ENCODE results near the gene MAP2K3. TPM values are rescaled to one million over a fixed set of nuclear protein-coding genes. Genes with fewer than 3 reads are reported as not detected.

Gene MAP2K3
- total RNA-seq, 1 experiment from 2014 or later, result 28.6 TPM

DNA sequence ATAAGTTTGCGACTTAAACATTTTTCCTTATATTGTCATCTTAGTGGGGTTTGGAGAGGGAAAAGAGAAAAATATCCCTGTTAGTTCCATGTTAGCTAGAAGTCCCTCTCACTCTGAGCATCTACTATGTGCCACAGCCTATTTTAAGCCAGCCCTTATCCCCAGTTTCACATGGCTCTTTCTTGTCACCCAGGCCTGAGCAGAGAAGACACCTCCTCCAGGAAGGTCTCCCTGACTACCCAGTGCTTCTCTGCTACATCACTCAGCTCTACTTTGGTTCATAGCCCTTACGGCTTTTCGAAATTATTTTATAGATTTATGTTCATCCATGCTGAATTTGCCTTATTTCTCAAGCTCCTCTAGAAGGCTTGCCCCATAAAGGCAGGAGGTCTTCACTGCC, 7.2 kb upstream of the MAP2K3 start:
- DNase-seq (ENCODE audit: low read depth), result no peak
- in situ Hi-C loops (cut with HindIII; ENCODE audit: low pct_unique_long_range_greater_than_20kb, low sequenced_read_pairs), result no loop called here

DNA sequence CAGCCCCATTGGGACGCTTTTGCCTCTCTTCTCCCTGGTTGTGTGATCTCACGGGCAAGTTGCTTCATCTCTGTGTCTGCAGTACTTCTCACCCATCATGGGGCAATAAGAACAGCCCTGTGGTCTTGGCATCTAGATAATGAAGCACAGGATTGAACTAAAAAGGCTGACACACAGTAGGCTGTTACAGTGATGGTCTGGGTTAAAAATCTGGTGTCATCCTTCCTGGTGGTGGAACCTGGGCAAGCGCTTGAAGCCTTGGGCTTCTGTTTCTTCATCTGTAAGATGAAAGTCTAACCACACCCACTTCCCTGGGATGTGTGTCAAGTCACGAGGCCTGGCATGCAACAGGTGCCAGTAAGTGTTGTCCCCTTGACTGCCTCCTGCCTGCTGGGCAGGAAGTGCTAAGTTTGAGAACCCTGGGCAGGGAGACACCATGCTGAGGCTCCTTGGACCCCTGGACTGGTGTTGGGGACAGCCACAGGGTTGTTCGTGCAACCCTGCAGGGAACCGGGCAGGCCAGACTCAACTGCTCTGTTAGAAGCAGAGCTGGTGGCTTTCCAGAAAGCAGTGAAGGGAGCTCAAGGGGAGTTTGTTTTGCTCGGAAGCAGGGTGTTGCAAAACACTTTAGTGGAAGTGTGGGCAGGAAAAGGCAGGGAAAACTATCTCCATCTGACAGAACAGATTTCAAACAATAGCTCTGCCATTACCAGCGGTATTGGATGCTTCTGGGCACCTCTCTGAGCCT, 5.9 kb upstream of the MAP2K3 start:
- in situ Hi-C loops (cut with HindIII; ENCODE audit: low pct_unique_long_range_greater_than_20kb, low sequenced_read_pairs), result no loop called here

DNA sequence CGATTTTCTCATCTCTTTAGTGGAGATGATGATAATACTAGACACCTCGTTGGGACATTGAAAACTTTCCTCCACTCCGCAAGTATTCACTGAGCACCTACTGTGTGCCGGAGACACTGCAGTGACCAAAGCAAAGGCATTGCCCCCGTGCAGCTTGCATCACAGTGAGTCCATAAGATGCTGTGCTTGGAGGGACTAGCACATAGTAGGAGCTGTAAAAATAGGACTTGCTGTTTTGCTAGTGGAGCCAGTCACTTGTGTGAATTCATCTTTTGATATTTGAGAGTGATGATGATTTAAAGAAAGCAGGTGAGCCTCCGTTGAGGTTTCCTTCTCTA, 5.3 kb upstream of the MAP2K3 start:
- no peak for DNase-seq (ENCODE audit: low read depth)
- in situ Hi-C loops (cut with HindIII; ENCODE audit: low pct_unique_long_range_greater_than_20kb, low sequenced_read_pairs), result no loop called here

More for the DNA sequence above, 5.9 kb upstream of the MAP2K3 start:
- no peak for DNase-seq (ENCODE audit: low read depth)

DNA sequence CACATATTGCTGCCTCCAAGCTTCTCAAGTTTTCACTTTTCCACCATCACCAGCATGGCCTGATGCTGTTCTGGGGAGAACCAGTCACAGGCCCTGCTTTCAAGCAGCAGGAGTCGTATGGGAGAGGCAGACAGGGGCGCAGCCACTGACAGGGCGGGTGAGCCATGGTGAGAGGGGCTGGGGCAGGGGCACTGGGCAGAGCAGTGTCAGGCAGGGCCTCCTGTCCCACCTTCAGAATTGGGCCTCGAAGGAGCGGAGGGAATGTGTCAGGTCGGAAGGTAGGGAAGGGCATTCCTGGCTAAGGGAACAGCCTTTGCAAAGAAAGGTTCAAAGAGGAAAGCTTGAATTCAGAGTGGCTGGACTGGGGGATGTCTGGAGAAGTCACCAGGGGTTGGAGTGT, 4.9 kb upstream of the MAP2K3 start:
- in situ Hi-C loops (cut with HindIII; ENCODE audit: low pct_unique_long_range_greater_than_20kb, low sequenced_read_pairs), result no loop called here
- no peak for DNase-seq (ENCODE audit: low read depth)

DNA sequence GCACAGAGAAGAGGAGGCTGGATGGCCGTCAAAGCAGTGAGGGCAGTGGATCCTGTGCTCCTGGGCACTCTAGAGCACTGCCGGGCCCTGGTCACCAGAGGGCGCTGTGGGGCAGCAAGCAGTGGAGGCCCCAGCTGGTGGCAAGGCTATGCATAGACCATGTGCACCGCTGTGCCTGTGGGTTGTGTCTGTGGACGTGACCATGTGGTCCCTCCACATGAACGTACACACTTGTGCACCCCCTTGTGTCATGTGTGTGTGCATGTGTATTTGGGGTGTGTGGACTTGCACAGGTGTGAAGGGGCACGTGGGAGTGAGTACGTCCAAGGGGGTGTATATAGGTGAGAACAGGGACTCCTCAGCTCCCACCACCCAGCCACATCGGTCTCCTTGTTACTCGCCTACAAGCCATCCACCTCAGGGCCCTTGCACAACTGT, 4.4 kb upstream of the MAP2K3 start:
- in situ Hi-C loops (cut with HindIII; ENCODE audit: low pct_unique_long_range_greater_than_20kb, low sequenced_read_pairs), result no loop called here
- peak; percentile 45 for DNase-seq (ENCODE audit: low read depth)

DNA sequence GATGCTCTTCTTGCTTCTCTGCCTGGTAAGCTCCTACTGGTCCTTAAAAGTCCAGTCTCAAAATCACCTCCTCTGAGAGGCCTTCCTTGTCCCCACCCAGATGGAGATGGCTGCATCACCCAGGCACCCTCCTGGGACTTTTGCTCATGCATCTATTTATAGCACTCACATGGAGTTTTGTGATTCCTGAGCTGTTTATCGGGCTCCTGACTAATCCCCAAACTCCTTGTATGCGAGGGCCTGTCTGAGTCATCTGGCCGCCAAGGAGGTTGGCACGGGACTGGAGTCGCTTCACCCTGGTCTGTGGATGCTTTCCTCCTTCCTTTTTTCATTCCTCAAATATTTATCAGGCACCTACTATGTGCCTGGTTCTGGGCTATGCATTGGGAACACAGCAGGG, 2.3 kb upstream of the MAP2K3 start:
- peak; percentile 75 for DNase-seq (ENCODE audit: low read depth)
- in situ Hi-C loops (cut with HindIII; ENCODE audit: low pct_unique_long_range_greater_than_20kb, low sequenced_read_pairs), result no loop called here

DNA sequence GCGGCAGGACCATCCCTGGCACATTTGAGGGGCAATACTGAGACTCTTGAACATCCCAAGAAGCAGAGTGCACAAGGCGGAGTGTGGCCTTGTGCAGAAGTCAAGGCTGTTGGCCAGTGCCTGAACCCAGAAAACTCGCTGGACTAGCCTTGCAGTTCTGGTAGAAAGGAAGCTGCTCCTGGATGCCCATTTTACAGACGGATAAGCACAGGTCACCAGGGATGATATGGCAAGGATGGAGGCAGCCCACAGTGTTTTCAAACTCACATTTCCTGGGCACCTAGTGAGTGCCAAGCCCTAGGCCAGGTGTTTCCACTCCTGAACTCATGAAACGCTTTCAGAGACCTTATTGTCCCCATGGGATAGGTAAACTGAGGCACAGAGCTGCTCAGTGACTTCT, 1.7 kb upstream of the MAP2K3 start:
- no peak for DNase-seq (ENCODE audit: low read depth)
- in situ Hi-C loops (cut with HindIII; ENCODE audit: low pct_unique_long_range_greater_than_20kb, low sequenced_read_pairs), result no loop called here

DNA sequence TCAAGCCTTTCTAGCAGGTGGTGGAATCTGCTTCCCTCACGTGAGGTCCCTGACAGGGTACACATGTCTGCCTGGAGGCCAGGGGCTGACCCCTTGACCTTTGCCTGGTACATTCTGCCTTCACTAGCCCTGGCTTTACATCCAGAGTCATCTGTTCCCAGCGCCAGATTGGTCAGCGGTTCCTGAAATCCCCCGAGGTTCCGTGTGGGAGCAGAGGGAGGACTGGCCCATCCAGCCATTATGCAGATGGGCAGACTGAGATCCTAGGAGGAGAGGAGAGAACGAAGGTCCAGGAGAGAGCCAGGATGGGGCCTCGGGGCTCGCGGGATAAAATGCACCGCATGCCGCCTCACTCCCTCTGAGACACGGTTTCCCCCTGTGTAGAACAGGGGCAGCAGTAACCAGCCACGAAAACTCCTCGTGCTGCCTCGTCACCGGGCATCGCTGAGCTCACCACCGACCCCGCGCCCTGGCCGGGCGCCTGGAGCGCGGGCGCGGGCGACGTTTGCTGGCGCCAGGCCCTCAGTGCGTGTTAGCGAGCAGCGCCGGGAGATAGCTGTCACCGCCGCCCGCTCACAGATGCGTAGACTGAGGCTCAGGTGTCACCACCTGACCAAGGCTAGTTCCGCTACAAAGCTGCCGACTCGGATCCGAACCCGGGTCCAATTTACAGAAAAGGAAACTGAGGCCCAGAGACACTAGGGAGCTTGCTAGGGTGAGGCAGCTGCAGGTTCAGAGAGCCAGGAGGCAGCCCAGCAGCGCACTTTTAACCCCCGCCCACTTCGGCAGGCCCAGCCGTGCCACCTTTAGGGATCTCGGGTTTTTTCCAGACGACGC, 811 bp upstream of the MAP2K3 start:
- in situ Hi-C loops (cut with HindIII; ENCODE audit: low pct_unique_long_range_greater_than_20kb, low sequenced_read_pairs), result no loop called here
- no peak for DNase-seq (ENCODE audit: low read depth)

DNA sequence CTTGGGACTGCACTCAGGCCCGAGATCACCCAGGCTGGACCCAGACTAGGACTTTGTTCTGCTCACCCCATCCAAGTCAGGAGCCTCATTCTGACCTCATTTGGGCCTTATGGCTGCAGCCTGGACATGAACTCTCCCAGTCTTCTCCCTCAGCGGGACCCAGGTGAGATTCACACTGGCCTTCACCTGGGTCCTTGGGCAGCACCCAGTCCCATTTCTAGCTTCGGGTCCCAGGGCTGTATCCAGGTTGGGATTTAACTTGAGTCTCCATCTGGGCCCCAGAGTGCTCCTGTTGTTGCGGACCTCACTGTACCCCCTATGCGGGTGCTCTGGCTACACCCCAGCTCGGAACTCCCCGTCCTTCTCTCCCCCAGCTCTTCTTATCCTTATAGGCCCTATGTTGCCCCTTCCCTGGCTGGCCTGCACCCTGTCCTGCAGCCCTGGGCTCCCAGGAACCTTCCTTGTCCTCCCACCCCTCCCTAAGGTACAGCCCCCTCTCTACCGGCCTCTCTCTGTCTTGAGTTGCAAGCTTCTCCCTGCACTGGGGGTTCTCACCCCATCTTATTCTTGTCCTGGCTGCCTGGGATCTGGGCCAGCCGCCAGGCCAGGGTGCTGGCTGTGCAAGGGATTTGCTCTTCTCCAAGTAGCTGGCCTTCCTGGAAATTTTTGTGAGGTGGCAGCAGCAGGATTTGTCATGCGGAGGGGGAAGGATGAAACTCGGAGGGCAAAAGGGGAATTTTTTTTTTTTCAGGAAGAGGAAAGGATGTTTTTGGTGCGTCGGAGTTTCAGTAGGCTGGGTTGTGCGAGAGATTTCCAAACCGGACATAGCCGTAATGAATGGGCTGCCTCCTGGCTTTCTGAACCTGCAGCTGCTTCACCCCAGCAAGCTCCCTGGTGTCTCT, 904 bp downstream of the MAP2K3 start:
- DNase-seq (ENCODE audit: low read depth), result peak; percentile 41
- in situ Hi-C loops (cut with HindIII; ENCODE audit: low pct_unique_long_range_greater_than_20kb, low sequenced_read_pairs), result no loop called here

DNA sequence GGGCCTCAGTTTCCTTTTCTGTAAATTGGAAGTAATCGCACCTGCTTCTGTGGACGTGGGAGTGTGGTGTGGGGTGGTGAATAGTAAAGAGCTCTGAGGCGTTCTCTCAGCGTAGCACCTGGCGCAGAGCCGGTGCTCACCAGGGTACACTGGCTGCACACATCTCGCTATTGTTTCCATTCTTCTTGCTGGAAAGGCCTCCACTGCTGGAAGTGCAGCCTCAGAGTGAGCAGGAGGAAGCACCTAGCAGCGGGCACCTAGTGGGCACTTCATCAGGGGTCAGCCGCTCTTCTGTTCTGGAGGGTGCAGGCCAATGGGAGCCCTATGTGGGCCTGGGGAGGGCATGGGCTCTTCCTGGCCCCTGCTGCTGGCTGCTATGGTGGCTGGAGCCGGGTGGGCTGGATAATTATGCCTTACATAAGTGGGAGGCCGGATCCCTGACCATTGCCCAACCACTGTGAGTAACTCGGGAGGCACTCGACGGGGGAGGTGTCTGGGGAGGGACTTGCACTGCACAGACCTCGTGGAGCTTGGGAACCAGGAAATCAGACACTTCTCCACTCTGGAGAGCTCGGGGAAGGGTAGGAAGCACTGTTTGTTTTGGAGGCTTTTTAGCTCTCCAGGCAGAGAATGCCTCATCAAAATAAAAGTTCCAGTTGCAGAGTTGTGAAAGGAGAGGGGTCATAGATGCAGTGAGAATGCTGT, 1.7 kb downstream of the MAP2K3 start:
- in situ Hi-C loops (cut with HindIII; ENCODE audit: low pct_unique_long_range_greater_than_20kb, low sequenced_read_pairs), result no loop called here
- peak; percentile 91 for DNase-seq (ENCODE audit: low read depth)

DNA sequence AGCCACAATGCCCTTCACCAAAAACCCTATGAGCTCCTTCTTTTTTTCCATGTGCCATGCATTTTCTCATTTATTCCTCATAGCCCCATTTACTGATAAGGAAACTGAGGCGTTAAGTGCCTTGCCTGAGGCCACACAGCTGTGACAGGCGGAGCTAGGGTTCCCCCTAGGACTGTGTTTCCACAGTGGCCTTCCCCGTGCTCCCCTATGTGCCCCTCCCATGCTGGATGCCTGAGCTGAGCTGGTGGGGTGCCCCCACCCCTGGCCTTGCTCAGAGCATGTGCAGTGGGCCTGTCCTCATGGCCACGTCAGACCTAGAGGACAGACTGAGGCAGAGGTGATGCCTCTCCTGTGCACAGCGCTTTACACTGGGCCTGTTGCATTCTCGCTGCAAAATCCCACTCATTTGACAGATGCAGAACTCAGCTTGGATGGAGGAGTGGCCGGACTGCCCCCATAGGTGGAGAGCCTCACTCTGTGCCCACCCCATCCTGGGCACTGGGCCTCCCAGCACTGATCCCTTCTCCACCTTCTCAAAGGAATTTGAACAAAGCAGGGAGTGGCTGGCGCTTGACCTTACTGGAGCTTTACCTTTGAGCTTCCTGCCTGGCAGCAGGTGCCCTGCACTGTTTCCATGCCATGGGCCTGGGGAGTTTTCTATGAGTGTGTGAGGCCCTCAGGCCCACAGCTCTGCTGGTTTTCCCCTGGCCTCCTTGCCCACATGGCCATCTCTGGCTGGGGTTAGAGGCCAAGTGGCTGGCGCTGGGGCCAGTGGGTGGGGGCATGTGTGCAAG, 2.6 kb downstream of the MAP2K3 start:
- DNase-seq (ENCODE audit: low read depth), result no peak

DNA sequence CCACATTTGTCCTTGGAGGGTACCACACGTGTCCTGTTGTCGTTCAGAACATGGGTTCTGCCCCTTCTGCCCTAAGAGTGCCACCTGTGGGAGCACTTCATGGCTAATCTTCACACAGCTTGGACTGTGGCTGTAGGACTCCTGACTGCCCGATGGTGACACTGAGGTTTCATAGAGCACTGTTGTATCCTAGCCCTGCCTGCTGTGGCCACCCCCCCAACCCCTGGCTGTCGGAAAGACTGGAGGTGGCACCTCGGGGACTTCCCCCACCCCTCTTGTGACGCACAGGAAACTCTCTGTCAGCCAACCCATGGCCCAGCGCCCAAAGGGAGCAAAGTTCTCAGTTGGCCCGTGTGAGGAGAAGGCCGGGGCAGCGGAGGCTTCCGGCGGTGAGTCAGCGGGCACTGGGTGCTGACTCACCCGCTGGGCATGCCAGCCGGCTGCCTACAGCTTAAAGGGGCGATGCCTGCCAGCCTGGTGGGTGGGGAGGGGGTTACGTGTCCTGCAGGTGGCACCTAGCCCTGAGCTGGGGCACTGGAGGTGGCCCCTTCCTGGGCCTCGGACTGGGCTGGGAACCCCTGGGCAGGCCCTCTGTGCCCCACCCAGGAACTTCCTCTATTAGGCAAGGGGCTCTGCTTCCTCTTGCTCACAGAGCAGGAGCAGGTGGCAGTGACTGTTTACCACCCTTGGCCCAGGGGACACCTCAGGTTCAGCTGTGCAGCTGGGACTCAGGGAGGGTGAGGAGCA, 3.4 kb downstream of the MAP2K3 start:
- DNase-seq (ENCODE audit: low read depth), result peak; percentile 98
- in situ Hi-C loops (cut with HindIII; ENCODE audit: low pct_unique_long_range_greater_than_20kb, low sequenced_read_pairs), result no loop called here

More for the DNA sequence above, 2.6 kb downstream of the MAP2K3 start:
- in situ Hi-C loops (cut with HindIII; ENCODE audit: low pct_unique_long_range_greater_than_20kb, low sequenced_read_pairs), result no loop called here

DNA sequence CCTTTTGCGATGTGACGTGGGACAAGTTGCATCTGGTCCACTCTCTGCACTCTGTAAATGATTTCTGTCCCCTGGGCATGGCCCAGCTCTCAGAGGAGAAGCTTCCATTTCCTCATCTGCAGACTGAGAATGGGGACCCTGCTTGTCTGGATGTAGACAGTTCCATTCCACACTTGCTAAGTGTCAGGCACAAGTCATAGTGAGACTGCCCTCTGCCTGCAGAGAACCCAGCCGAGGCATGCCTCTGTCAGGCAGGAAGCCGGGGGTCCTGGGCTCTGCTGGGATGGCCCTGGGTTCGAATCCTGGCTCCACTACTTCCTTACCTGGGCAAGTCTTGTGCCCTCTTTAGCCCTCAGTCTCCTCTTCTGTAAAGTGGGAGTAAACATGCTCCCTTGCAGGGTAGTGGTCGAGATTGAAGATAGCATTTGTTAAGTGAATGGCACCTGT, 4.1 kb downstream of the MAP2K3 start:
- DNase-seq (ENCODE audit: low read depth), result no peak
- in situ Hi-C loops (cut with HindIII; ENCODE audit: low pct_unique_long_range_greater_than_20kb, low sequenced_read_pairs), result no loop called here

DNA sequence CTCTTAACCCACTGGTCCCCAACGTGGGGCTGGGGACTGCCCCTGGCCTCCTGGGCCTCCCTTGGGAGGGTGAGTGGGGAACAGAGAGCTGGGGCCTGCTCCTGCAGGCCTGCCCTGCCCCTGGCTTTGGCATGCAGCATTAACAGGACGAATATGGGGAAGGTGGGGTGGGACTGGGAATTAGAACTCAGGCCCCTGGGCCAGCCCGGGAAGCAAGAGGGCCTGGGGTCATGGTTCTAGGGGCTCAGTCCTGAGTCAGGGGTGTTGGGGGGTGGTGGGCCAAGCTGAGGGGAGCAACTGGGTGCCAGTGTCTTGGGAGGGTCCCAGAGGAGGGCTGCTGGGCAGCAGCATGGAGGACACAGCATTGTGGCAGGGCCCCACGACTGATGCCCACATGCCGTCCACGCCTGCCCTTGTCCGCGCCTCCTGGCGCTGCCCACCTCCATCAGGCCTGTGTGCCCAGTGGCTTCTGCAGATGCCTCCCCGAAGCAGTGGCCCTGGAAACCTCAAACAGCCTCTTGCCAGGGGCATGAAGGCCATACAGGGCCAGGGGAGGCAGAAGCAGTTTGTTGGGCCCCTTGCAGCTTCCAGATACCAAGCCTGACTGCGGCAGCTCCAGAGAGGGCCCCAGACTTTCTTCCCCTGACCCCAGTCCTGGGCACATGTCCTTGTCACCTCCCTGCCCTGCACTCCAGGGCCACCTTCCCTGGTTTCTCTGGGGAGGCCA, 4.8 kb downstream of the MAP2K3 start:
- DNase-seq (ENCODE audit: low read depth), result no peak
- in situ Hi-C loops (cut with HindIII; ENCODE audit: low pct_unique_long_range_greater_than_20kb, low sequenced_read_pairs), result no loop called here

DNA sequence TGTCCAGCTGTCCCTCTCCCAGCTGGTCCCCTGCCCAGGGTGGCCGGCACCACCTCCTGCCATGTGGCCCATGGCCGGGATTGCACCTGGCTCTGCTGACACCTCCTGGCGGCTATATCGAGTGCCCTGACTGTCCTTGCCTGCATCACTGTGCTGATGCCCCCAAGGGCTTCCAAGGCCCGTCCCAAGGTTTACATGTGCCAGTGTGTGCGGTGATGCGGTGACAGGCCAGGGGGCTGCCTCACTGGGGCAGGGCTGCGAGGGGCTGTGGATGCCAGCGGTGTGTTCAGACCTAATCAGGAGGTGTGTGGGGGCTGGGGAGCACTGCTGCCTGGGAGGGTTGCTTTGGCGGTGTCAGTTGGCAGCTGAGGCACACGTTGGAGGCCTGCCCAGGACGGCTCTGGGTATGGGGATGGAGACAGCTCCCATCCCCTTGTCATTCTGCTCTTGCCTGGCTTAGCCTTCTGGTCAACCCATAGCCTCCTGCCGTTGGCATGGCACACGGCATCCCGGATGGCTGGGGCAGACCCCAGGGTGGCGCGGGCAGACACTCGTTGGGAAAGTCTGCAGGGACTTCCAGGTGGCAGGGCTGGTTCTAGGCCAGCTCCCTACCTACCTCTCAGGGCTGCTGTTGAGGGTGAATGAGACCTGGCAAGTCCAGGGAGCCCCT, 5.5 kb downstream of the MAP2K3 start:
- no peak for DNase-seq (ENCODE audit: low read depth)
- in situ Hi-C loops (cut with HindIII; ENCODE audit: low pct_unique_long_range_greater_than_20kb, low sequenced_read_pairs), result no loop called here

DNA sequence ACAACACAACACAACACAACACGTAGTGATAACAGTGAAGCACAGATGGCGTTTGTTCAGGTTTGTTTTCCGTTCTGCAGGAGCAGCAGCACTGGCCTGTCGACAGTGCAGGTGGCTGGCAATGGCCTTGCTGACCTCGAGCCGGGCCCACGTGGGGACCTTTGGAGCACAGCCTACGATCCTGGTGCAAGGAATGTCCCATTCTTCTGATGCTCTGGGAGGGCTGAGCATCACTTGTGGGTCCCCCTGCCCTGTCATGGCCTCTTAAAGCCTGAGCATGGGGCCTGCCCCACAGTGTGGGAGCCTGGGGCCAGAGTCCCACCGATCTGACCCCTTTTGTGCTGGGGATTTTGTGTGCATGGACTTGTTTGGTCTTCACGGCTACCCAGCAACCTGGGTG, 6.8 kb downstream of the MAP2K3 start:
- in situ Hi-C loops (cut with HindIII; ENCODE audit: low pct_unique_long_range_greater_than_20kb, low sequenced_read_pairs), result no loop called here
- DNase-seq (ENCODE audit: low read depth), result no peak

Data from Caki2 (cell line).